Panc1 (cell line): ENCODE measurements around the gene SEC31A.
"Not testable (repeated sequence)": the region's sequence is repeated elsewhere in the genome, so short reads cannot be mapped to it uniquely, and the experiment has no call there.

Source experiments
- CTCF ChIP-seq: fragments of 450-650 bp; IDR thresholded peaks from 2 replicates; pipeline ENCODE4 v1.5.1; 2017; ENCODE audit warnings: mild to moderate bottlenecking
- POLR2AphosphoS5 ChIP-seq: IDR thresholded peaks from 2 replicates; pipeline ENCODE4 v1.6.1; 2012; ENCODE audit warnings: mild to moderate bottlenecking, low read depth, low read length, moderate library complexity
- REST ChIP-seq, 2 experiments: IDR thresholded peaks; 2 replicates each; pipeline ENCODE4 v1.6.1; 2011 to 2012; ENCODE audit warnings: low read depth in 2 of 2, control low read depth in 1 of 2, low read length in 1 of 2, mild to moderate bottlenecking in 1 of 2, moderate library complexity in 1 of 2; ENCODE audit not compliant: insufficient read depth in 1 of 2
- SIN3A ChIP-seq: IDR thresholded peaks from 2 replicates; pipeline ENCODE4 v1.6.1; 2012; ENCODE audit warnings: low read depth, mild to moderate bottlenecking, low read length, moderate library complexity, borderline replicate concordance; ENCODE audit not compliant: insufficient read depth
- TCF7L2 ChIP-seq: IDR thresholded peaks from 2 replicates; pipeline ENCODE4 v1.6.1; 2011; ENCODE audit warnings: mild to moderate bottlenecking, low read depth, low read length, inconsistent platforms

- TF ChIP-seq CTCF; POLR2AphosphoS5; TCF7L2; REST (IDR thresholded peaks at IDR 0.05; ENCODE audit: insufficient read depth in 1 of 2, low read depth in 2 of 2, low read length in 1 of 2); SIN3A: not testable (repeated sequence)
These were observed 74.1 kb downstream of the SEC31A start for GRCh38 chr4:82816874-82817273.
